GM18909 (cell line): ENCODE results near the gene SOS1.

Source experiments
- ATAC-seq: cut with Tn5 transposase; IDR thresholded peaks from one replicate; pipeline ENCODE4 v1.9.1; 2021; ENCODE audit warnings: mild to moderate bottlenecking; ENCODE audit not compliant: unreplicated experiment, poor library complexity

Gene SOS1

DNA sequence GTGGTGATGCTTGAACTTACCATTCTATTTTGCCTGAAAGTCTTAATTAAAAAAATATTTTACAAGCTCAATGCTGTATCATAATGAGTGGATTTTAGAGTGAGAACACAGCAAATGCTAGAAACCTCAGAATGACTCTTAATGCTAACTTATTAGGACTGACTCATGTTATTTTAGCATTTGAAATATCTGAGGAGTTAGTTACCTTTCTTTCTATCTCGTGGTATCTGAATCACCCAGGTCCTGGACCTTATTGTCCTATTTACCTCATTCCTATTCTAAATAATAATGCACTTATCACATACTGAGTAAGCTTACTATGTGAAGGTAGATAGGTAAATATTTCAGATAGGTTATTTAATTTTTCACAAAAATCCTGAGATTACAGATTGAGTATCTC lies 70.7 kb downstream of the SOS1 start:
- no peak for ATAC-seq

DNA sequence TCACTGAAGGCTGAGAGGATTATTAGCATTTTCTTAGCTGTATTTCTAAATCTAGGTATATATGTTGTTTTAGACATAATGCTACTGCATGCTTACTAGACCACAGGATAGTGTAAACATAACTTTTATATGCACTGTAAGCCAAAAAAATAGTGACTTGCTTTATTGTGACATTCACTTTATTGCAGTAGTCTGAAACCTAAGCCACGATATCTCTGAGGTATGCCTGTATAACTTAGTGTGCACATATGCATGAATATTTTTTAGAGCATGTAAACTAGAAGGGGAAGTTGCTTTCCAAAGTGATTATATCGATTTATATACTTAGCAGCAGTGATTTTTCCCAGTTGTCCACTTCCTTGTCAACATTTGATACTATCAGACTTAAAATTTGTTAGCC lies 81.8 kb downstream of the SOS1 start:
- ATAC-seq: no peak

DNA sequence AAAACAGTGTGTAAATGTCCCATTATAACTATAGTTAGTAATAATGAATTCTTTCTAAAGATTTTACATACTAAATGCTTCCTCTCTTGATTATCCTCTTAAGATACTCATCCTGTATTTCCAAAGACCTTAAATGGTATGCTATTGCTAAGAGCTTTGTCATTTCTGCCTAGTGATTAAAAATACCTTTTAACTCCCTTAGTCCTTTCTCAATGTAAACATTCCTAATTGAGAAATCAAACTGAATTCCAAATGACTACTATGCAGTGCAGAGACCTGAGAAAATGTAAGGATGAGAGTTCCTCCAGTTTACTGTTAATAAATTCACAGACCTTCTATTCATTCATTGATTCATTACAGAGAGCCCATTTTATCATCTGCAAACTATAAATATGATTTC lies 86.9 kb downstream of the SOS1 start:
- no peak for ATAC-seq

DNA sequence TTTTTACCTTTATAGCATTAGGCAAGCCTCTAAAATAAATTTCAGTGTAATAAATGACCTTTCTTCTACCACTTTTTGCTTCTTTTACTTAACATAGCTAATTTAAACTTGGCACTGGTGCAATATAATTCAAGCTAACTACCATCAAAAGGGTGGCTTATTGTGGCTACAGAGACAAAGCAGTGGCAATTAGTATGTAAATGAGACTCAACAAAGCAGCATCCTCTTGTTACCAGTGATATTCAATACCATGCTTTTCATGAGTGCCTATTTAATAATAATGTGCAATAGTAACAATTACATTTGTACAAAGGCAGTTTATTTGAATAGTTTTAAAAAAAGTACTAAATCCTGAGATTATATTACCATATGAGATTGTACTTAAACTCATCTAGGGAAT lies 93.4 kb downstream of the SOS1 start:
- no peak for ATAC-seq

DNA sequence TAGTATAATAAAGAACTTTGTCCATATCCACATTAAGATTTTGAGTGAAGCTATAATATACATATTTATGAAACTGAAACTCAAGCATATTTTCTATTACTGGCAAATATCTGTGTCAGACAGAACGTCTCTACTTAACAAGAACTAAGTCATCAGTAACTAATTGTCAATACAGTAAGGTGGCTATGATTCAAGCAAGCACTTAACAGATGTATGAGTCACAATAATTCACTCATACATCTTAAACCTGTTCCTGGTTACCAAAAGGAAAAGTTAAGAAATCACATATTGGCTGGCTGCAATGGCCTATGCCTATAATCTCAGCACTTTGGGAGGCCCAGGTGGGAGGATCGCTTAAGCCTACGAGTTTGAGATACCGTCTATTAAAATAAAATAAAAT lies 96.0 kb downstream of the SOS1 start:
- no peak for ATAC-seq

DNA sequence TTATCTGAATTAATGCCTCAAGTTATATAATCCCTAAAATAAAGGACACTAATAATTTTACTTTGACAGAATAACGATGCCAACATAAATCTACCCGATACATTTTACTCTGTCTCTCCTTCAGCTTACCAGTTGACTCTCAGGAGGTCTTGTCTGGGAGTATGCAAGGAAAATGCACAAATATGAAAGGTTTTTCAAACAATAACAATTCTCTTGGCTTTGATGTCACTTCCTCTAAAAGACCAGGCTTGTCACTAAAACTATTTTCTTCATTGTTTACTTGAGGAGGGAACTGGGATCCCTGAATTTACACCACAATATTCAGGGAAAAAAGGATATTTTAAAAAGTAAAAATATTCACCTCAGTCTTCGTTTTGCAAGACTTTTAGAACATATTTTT lies 97.2 kb downstream of the SOS1 start:
- ATAC-seq: no peak

DNA sequence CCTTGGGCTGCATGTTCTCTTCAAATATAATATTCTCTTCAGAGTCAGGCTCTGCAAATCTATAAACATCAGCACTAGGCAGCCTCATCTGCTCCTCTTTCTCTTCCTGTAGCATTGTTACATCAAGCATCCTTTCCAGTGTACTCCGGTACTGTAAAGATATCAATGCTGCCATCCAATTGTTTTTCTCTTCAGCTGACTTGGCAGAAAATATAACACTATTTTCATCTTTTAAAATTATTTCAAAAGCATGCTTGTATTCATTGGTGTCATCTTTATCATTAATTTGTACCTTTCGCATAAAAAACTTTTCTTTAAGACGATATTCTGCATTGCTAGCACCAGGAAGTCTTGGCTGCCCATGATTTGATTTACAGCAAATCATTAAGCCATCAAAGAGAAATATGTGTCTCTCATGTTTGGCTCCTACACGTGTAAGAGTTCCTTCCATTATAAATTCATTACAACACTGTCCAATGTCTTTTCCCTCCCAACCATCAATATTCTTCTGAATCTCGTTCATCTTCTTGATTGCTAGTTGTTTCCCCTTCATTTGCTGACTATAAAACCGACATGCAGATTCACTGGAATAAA lies 98.1 kb downstream of the SOS1 start:
- ATAC-seq: no peak

DNA sequence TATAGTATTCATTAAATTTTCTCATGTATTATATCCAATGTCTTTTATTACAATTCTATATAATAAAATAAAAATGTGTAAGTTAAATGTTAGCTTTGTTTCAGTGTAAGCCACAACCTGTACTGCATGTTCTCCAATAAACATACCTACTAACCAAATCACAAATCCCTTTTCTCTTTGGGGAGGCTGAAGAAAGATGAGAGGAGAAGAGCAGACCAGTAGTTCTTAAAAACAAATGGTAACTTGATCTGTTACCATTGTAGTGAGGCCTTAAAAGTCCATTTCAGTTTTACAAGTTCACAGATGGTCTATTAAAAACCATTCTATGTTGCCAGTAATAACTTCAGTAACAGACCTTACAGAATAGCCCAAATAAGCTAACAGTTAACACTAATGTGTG lies 100.5 kb downstream of the SOS1 start:
- no peak for ATAC-seq

DNA sequence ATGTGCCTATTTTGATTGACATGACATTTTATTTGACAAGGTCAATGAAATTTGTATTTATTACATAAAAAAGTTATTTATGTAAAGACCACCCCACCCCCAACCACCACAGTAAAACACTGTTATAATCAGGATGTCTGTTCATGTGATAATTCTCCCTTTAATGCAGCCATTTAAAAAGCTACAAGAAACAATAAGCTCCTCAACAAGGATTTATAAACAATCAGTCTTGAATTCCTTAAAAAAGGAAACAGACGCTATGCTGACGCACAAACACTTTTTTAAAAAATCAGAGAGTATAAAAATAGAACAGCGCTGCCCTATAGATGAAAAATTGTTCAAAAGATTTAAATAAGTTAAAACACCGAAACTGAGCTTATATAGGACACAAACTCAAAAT lies 102.2 kb downstream of the SOS1 start:
- ATAC-seq: no peak

DNA sequence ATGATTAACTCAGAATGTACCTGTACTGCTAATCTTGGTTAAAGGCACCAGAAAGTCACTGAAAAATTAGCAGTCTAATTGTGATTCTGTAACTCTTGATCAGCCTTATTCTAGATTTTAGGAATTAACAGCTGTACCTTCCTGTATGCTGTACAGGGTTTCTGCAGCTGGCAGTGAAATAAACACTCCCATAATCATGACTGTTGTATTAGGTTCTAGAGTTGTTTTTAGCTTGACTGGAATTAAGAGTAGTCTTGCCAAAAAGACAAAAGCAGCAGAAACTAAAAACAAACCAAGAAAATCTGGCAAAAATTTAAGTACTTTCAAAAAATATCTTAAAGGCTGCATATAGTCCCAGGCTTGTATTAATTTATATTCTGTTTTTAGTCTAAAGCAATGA lies 103.5 kb downstream of the SOS1 start:
- no peak for ATAC-seq

DNA sequence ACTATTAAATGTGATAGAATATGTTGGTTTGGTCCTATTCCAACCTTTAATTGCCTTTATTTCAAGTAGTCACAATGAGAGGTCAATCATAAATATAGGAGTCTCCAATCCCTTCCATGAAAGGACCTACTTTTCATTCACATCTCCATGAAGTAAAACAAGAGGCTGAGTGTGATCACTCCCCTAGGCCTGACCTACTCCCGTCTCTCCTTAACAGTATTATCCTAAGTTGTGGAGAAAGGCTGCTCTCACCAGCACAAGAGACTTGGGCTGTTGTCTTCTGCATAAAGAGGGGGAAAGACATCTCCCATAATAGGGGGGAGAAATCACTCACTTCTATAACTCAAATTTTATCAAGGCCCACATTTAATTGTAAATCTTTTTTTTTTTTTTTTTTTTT lies 105.4 kb downstream of the SOS1 start:
- no peak for ATAC-seq

DNA sequence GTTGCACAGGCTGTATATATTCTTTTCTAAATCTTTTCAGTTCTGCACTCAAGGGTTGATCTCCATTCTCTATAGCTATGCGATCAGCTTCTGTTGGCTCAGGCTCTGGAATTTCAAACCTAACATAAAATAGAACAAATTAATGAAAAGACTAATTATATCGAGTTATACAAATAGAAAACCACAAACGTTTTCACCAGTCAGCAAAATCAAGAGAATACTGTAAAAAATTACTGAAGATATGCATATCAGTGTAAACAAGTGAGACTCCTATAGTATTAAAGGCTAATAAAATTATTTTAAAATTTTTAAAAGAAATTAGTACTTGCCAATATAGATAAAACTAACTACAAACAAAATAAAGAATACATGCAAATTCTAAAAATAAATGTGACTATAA lies 107.0 kb downstream of the SOS1 start:
- ATAC-seq: no peak

DNA sequence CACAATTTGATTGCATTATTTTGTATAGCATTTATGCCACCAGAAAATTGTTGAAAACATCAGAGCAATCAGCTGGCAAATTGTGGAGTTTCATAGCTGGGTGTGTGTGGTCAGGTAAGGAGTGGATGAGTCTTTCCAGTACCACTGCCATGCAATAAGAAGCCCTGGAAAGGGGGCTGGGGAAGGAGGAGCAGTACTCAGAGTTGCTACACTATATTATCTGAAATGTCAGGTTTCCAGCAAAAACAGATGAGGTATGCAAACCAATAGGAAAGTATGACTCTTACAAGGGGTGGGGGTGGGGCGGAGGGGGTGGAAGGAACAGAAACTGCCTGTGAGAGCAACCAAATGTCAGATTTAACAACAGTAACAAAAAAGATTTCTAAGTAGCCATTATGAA lies 112.2 kb downstream of the SOS1 start:
- ATAC-seq: no peak

DNA sequence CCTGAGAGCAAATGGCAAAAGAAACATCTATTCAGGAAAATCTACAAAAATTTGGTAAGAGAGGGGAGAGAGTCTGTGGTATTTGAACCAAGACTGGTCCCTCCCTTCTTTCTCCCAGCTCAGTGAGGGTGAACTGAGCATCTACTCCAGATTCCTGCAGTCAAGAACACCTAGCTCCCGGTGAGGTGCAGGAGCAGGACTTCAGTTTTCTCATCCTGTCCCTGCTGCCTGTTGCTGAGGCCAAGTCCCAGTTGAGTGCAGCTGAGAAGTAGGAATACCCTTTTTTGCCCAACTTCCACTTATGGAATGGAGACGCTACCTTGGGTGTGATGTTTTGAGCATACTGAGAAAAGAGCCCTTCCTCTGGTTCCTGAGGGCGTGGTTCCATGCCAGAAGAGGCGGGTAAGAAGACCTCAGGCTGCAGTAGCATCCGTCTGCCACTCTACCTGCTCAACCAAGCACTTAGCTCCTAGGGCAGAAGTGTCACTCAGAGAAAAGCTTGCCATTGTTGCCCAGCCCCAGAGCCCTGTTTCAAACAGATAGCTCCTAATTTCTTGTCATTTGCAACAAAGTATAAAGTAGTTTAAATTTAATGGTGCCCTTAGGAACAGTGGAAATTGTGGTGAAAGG lies 112.9 kb downstream of the SOS1 start:
- ATAC-seq: no peak

DNA sequence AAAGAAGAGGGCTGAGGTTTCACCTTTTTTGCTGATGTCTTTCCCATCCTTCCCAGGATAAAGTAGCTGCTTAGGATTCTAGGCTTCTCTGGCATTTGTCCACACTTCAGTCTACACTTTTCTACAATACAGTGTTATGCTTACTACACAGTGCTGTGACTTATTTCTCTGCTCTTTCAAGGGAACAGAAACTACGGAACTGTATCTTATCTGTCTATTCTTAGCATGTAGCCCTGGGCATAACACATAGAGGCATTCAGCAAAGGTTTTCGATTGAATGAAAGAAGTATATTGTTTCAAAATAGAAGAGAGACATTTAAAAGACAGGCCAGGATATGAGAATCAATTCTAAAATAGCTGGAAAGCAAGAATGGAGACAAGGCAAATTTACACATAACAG lies 120.3 kb downstream of the SOS1 start:
- no peak for ATAC-seq

DNA sequence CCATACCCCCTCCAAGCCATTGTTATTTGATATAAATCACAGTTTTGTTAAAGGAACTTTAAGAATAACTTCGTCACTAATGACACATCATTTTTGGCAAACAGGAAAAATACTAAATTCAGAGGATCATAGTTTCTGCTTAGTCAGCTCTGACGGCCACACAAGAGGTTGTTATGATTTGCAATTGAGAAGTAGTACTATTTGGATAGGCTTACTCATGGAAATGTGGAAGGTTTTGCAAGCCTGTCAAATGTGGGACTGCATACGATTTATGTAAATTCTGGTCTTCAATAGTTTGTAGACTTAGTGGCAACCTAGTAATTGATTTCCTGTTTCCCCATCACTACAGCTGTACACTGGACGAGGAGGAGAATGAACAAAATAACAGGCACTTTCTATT lies 123.1 kb downstream of the SOS1 start:
- no peak for ATAC-seq

DNA sequence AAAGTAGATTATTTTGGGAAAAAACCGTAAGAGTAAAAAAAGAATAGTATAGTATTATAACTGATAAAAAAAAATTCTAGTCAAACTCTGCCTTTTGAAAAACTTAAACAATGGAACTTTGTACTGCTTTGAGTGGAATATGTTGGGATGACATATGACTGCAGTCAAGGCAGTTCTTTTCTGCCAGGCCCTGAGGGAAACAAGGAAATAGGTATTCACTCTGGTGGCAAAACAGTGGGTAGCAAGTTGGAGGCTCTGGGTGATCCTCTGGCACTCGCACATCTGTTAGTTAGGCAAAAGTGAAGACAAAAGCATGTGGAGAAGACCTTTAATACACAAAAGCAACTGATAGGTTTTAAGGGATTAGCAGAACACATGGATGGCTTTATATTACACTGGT lies 129.0 kb downstream of the SOS1 start:
- no peak for ATAC-seq

DNA sequence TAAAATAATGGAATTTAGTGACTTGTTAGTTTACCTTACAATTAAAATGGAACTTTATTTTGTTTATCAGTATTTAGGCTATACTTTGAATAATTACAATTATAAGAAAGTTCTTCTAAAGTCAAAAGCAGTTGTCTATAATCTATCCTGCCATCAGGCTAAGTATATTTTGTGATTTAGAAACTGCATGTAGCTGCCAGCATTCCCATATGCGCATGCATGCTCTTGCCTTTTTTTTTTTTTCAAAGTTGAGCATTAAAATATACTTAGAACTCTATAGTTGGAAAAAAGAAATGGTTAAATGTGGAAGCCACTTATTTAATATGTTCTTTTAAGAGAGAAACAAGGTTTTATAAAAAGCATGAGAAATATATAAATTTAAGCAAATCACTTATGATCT lies 132.1 kb downstream of the SOS1 start:
- ATAC-seq: no peak

DNA sequence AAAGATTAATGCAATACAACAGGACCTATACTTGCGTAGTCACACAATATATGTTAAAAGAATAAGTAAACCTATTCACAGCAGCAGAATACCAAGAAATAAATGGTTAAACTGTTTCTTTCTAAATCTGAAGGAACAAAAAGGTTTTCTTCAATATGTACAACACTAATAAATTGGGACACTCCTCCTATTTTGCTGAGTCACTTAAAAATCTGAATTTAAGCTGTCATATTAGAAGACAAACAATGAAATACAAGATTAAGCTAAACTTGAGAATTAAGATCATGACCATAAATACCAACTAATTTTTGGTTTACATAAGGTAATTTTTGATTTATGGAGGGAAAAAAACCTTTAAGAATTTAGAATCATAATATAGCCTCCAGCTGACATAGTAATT lies 138.4 kb downstream of the SOS1 start:
- no peak for ATAC-seq

DNA sequence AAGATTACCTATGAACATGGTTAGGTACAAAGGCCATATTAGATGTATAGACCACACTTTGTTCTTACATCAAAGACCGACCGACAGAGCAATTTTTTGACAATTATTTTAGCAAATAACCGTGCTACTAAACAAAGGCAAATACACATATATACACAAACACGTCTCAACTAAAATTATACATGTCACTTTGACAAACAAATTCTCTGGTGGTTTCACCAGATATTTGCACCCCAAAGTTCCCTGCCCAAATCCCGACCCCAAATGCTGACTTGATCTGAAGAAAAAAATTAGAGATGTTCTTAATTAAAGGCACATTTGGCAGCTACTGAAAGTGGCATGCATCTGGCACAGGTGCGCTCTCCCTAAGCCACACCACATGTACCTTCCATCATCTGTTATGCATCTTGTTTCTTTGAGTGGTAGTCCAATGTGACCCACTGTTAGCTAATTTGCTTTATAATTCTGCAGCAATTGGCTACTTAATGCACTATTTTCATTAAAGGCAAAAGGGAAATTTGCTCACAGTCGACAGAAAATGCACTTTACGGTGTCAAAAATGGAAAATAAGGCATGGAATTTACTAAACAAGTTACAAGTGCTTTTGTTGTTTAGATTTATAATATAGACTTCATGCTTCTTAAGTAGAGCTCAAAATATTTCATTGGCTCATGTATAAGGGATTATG lies 139.0 kb downstream of the SOS1 start:
- no peak for ATAC-seq

DNA sequence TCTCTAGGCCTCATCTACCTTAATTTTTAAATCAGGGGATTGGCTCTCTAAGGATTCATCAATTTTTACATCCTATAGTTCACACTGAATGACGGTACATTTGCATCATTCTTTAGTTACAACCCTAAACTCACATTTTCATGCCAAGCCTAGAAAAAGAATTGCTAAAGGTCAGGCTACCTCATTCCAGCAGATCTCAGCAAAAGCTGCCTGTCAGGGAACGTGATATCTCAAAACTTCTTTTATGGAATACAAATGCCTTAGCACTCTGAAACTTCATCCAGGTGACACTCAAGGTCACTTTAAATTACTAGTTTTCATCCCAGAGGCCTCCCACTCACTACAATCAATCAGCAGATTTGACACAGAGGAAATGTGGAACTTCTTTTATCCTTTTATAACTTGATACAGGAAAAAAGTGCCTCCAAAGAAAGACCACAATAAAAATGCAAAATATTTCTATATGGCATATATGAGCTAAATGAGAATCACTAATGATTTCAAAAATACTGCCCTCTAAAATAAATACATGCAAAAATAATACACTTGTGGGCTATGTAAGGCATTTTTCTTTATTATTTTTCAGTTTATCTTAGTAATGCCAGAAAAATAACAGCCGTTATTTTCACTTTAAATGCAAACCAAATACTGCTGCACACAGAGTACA lies 139.7 kb downstream of the SOS1 start:
- ATAC-seq: no peak

DNA sequence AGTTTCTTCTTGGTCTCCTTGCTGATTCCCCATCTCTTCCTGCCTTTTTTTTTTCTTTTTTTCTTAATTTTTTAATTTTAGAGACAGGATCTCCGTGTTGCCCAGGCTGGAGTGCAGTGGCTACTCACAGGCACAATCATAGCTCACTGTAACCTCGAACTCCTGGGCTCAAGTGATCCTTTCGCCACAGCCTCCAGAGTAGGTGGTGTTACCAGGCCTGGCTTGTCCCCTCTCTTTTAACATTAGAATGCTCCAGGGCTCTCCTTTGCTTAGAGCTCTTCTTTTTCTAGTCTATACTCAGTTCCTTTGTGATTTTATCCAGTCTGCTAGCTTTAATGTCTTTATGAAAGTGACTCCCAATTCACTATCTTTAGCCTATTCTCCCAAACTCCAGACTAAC lies 141.9 kb downstream of the SOS1 start:
- no peak for ATAC-seq
